Stomach (tissue), 4 donors: ENCODE measurements around the gene CADM2.

ENCODE experiments used
- CTCF ChIP-seq, 7 experiments: fragments of 450-650 bp in 4 of 7; fragments of 200-600 bp in 3 of 7; sonication (generic) in 3 of 7; IDR thresholded peaks; one replicate each; pipeline ENCODE4 v1.5.1; 2016 to 2019; ENCODE audit warnings: antibody characterized with exemption in 7 of 7, control low read depth in 2 of 7, mild to moderate bottlenecking in 1 of 7
- EP300 ChIP-seq: sonication (generic); formaldehyde crosslinking; IDR thresholded peaks from one replicate; pipeline ENCODE4 v1.6.1; 2017; ENCODE audit warnings: antibody characterized with exemption
- POLR2A ChIP-seq, 4 donors: fragments of 450-650 bp; IDR thresholded peaks; one replicate each; pipeline ENCODE4 v1.6.1; 2016; ENCODE audit warnings: antibody characterized with exemption in 4 of 4, control low read depth in 2 of 4, mild to moderate bottlenecking in 1 of 4, moderate library complexity in 1 of 4
- POLR2AphosphoS5 ChIP-seq, 3 donors: sonication (generic); formaldehyde crosslinking; IDR thresholded peaks; one replicate each; pipeline ENCODE4 v1.6.1; 2016; ENCODE audit warnings: antibody characterized with exemption in 3 of 3

GRCh38 chr3:85525264-85525663 lies 566.5 kb downstream of the CADM2 start:
- no peak for TF ChIP-seq POLR2A (IDR thresholded peaks at IDR 0.05)
- TF ChIP-seq CTCF (IDR thresholded peaks at IDR 0.05): no peak
- no peak for TF ChIP-seq POLR2AphosphoS5 (IDR thresholded peaks at IDR 0.05)
- TF ChIP-seq EP300: no peak
